Thoracic aorta (tissue), 2 donors: Measurements from ENCODE around the gene CSK. TPM values are rescaled to one million over a fixed set of nuclear protein-coding genes. Genes with fewer than 3 reads are reported as not detected.

Experiments
- ATAC-seq: fragments of 150-250 bp; one replicate; pipeline ENCODE4 v1.8.0; 2017; ENCODE audit warnings: low read depth; ENCODE audit not compliant: insufficient number of reproducible peaks, low FRiP score
- DNase-seq: peaks from one replicate; pipeline ENCODE4 v3.0.0-alpha.2; 2020; ENCODE audit warnings: low spot score
- H3K27ac ChIP-seq, 2 donors: fragments of 200-600 bp; sonication (generic); 1 replicate in 1 of 2; 2 replicates in 1 of 2; pipeline ENCODE4 v1.5.1; 2016; ENCODE audit warnings: mild to moderate bottlenecking in 2 of 2, moderate library complexity in 2 of 2
- H3K27me3 ChIP-seq: fragments of 200-600 bp; sonication (generic); replicated peaks from 2 replicates; pipeline ENCODE4 v1.6.0; 2016; ENCODE audit warnings: mild to moderate bottlenecking; ENCODE audit not compliant: insufficient read depth
- H3K36me3 ChIP-seq: fragments of 200-600 bp; sonication (generic); one replicate; pipeline ENCODE4 v1.5.1; 2016
- H3K4me1 ChIP-seq, 2 donors: fragments of 200-600 bp; sonication (generic); 1 replicate in 1 of 2; 2 replicates in 1 of 2; pipeline versions ENCODE4 v1.5.1 to v1.6.0; 2016; ENCODE audit warnings: low read depth in 2 of 2, mild to moderate bottlenecking in 1 of 2; ENCODE audit not compliant: control insufficient read depth in 1 of 2
- H3K4me3 ChIP-seq: fragments of 200-600 bp; sonication (generic); 2 replicates; pipeline ENCODE4 v1.5.1; 2016; ENCODE audit warnings: mild to moderate bottlenecking
- H3K9me3 ChIP-seq: fragments of 200-600 bp; sonication (generic); 2 replicates; pipeline ENCODE4 v1.5.1; 2016
- total RNA-seq, 2 donors: library from RNA; depleted of rRNA; stranded (reverse); fragments of >200 nt; gene quantifications; one replicate each; pipeline versions ENCODE4 v1.1.0 to v1.2.3, GENCODE V29; 2016
- TF ChIP-seq, protein P1 (sequence below): fragments of 200-600 bp; sonication (generic); IDR thresholded peaks from one replicate; pipeline ENCODE4 v1.5.1; 2019; ENCODE audit warnings: antibody characterized with exemption

CSK gene
- total RNA-seq, 2 donors from 2014 or later = 32.7 to 61.6 TPM

DNA sequence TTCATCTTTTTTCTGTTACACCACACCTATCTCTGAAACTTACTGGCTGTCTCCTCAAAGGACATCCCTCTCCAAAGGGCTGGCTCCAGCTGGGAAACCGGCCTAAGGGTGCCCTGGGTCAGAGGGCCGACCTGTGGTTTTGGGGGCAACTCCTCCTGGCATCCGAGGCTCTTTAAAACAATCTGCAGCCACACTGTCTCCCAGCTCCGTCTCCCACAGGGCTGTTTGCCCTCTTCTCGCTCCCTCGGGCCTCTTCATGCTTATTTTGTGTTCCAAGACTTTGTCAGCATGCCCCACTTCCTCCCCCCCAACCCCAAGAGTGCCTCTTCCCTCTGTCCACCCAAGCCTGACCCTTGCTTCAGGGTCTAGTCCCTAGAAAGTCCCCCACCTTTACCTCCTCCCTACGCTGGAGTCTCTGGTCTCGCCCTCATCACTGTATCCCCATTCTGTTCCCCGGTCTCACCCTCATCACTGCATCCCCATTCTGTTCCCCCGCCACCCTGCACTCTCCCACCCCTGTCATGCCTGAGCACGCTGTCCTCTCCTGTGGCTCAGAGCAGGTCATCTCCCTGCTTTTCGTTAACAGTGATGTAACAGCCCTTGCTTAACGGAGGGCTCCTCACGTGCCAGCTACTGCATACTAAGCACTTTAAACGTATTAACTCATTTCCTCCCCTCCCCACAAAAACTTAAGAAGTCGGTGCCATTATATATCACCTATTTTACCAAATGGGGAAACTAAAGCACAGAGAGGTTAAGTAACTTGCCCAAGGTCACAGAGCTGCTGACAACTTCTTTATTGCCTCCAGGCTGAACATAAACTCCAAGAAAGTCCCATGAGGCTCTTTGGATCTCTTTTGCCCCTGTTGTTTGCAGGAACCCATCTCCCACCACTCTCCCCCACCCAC is 1.1 kb upstream of the CSK start:
- no peaks in the 10 kb centered on the region for H3K9me3 ChIP-seq
- peak overlapping the region; percentile 88 for H3K4me3 ChIP-seq
- no peak for ATAC-seq
- no peak overlapping the region for H3K27ac ChIP-seq
- H3K27me3 ChIP-seq = no peaks in the 10 kb centered on the region
- peaks cover 33 to 44% of the 10 kb centered on the region in 2 donors for H3K4me1 ChIP-seq
- DNase-seq = no peak
- TF ChIP-seq, protein P1, sequence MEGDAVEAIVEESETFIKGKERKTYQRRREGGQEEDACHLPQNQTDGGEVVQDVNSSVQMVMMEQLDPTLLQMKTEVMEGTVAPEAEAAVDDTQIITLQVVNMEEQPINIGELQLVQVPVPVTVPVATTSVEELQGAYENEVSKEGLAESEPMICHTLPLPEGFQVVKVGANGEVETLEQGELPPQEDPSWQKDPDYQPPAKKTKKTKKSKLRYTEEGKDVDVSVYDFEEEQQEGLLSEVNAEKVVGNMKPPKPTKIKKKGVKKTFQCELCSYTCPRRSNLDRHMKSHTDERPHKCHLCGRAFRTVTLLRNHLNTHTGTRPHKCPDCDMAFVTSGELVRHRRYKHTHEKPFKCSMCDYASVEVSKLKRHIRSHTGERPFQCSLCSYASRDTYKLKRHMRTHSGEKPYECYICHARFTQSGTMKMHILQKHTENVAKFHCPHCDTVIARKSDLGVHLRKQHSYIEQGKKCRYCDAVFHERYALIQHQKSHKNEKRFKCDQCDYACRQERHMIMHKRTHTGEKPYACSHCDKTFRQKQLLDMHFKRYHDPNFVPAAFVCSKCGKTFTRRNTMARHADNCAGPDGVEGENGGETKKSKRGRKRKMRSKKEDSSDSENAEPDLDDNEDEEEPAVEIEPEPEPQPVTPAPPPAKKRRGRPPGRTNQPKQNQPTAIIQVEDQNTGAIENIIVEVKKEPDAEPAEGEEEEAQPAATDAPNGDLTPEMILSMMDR = no peak
- no peaks in the 10 kb centered on the region for H3K36me3 ChIP-seq

- TF ChIP-seq, protein P1 = no peak
- ATAC-seq = no peak
- DNase-seq = no peak
- H3K4me3 ChIP-seq = peak overlapping the region; percentile 88
- H3K4me1 ChIP-seq = peaks cover 47 to 61% of the 10 kb centered on the region in 2 donors
- H3K27me3 ChIP-seq = no peaks in the 10 kb centered on the region
- no peaks in the 10 kb centered on the region for H3K36me3 ChIP-seq
- no peaks in the 10 kb centered on the region for H3K9me3 ChIP-seq
- H3K27ac ChIP-seq = peak overlapping the region; percentile 45 to 48
These were observed 585 bp downstream of the CSK start for GRCh38 chr15:74782259-74783071.

- Histone ChIP-seq H3K4me1 (peaks cover 46 to 68% of the 10 kb centered on the region in 2 donors), H3K9me3 (no peaks in the 10 kb centered on the region), H3K36me3 (no peaks in the 10 kb centered on the region), H3K27me3 (no peaks in the 10 kb centered on the region), H3K27ac (peak overlapping the region in 1 of 2 donors; percentile 48), H3K4me3 (peak overlapping the region; percentile 88)
- ATAC-seq (no peak), DNase-seq (no peak)
- TF ChIP-seq, protein P1 = no peak
These were observed 1.4 kb downstream of the CSK start for GRCh38 chr15:74783072-74783807.

GRCh38 chr15:74783808-74784175 is 1.9 kb downstream of the CSK start:
- no peaks in the 10 kb centered on the region for H3K9me3 ChIP-seq
- no peaks in the 10 kb centered on the region for H3K27me3 ChIP-seq
- TF ChIP-seq, protein P1 = no peak
- no peaks in the 10 kb centered on the region for H3K36me3 ChIP-seq
- ATAC-seq (no peak), DNase-seq (no peak)
- H3K4me1 ChIP-seq = peaks cover 51 to 74% of the 10 kb centered on the region in 2 donors
- H3K27ac ChIP-seq = peak overlapping the region in 1 of 2 donors; percentile 48
- peak overlapping the region; percentile 88 for H3K4me3 ChIP-seq
